Measurements from ENCODE around the gene QPRT.

Gene QPRT

GRCh38 chr16:29644973-29645693, 33.8 kb upstream of the QPRT start:
- no peak overlapping the region for H3K4me2 ChIP-seq (ENCODE audit: insufficient read depth, low read length)
- H3K27ac ChIP-seq (ENCODE audit: low read length): no peak overlapping the region

GRCh38 chr16:29645694-29646187, 33.2 kb upstream of the QPRT start:
- no peaks in the 10 kb centered on the region for H3K27me3 ChIP-seq (ENCODE audit: insufficient read depth, low read length, poor library complexity)
- no peaks in the 10 kb centered on the region for H3K36me3 ChIP-seq (ENCODE audit: insufficient read depth, low read length)
- ATAC-seq (ENCODE audit: insufficient read depth, low read depth) (0 out of 3 replicates have a peak, but pooled peaks have one; percentile 30), DNase-seq (no peak)
- H3K27ac ChIP-seq (ENCODE audit: low read length): no peak overlapping the region
- H2AFZ ChIP-seq (ENCODE audit: low read depth, low read length): peak overlapping the region; percentile 19; the same call in 1 of the 2 replicates
- H3K9me3 ChIP-seq (ENCODE audit: insufficient read depth, low read length, severe bottlenecking): no peaks in the 10 kb centered on the region
- H3K79me2 ChIP-seq (ENCODE audit: insufficient read depth, low read length): no peaks in the 10 kb centered on the region
- H3K4me1 ChIP-seq (ENCODE audit: insufficient read depth, low read length): 0 out of 2 replicates have a peak, but pooled peaks cover 2% of the 10 kb centered on the region
- no peak overlapping the region for H3K4me3 ChIP-seq (ENCODE audit: low read depth in 1 of 2, low read length in 2 of 2)
- H3K4me2 ChIP-seq (ENCODE audit: insufficient read depth, low read length): no peak overlapping the region
- TF ChIP-seq CTCF (IDR thresholded peaks at IDR 0.05; ENCODE audit: borderline replicate concordance, extremely low read depth, low read length, poor library complexity, severe bottlenecking): no peak
- H3K9ac ChIP-seq (ENCODE audit: low read depth, low read length): no peak overlapping the region
- H4K20me1 ChIP-seq (ENCODE audit: insufficient read depth, low read length): no peaks in the 10 kb centered on the region

More at GRCh38 chr16:29644973-29645693, 33.8 kb upstream of the QPRT start:
- ATAC-seq (ENCODE audit: insufficient read depth, low read depth): no peak
- Histone ChIP-seq H3K9ac (ENCODE audit: low read depth, low read length) (no peak overlapping the region), H3K9me3 (ENCODE audit: insufficient read depth, low read length, severe bottlenecking) (no peaks in the 10 kb centered on the region), H3K4me1 (ENCODE audit: insufficient read depth, low read length) (0 out of 2 replicates have a peak, but pooled peaks cover 2% of the 10 kb centered on the region), H3K27me3 (ENCODE audit: insufficient read depth, low read length, poor library complexity) (no peaks in the 10 kb centered on the region), H2AFZ (ENCODE audit: low read depth, low read length) (0 out of 2 replicates have a peak overlapping the region, but pooled peaks have one; percentile 19), H4K20me1 (ENCODE audit: insufficient read depth, low read length) (no peaks in the 10 kb centered on the region), H3K4me3 (ENCODE audit: low read depth in 1 of 2, low read length in 2 of 2) (no peak overlapping the region), H3K79me2 (ENCODE audit: insufficient read depth, low read length) (no peaks in the 10 kb centered on the region), H3K36me3 (ENCODE audit: insufficient read depth, low read length) (no peaks in the 10 kb centered on the region)
- DNase-seq: no peak
- TF ChIP-seq CTCF (IDR thresholded peaks at IDR 0.05; ENCODE audit: borderline replicate concordance, extremely low read depth, low read length, poor library complexity, severe bottlenecking) (no peak), EZH2 (IDR thresholded peaks at IDR 0.05; ENCODE audit: borderline replicate concordance, low read depth, low read length, severe bottlenecking) (no peak)

GRCh38 chr16:29646947-29647346, 32.0 kb upstream of the QPRT start:
- Histone ChIP-seq H3K9me3 (ENCODE audit: insufficient read depth, low read length, severe bottlenecking) (no peaks in the 10 kb centered on the region), H2AFZ (ENCODE audit: low read depth, low read length) (no peak overlapping the region), H3K27ac (ENCODE audit: low read length) (no peak overlapping the region), H3K4me2 (ENCODE audit: insufficient read depth, low read length) (no peak overlapping the region), H3K4me1 (ENCODE audit: insufficient read depth, low read length) (0 out of 2 replicates have a peak, but pooled peaks cover 2% of the 10 kb centered on the region), H3K27me3 (ENCODE audit: insufficient read depth, low read length, poor library complexity) (no peaks in the 10 kb centered on the region), H3K79me2 (ENCODE audit: insufficient read depth, low read length) (no peaks in the 10 kb centered on the region), H4K20me1 (ENCODE audit: insufficient read depth, low read length) (no peaks in the 10 kb centered on the region), H3K36me3 (ENCODE audit: insufficient read depth, low read length) (no peaks in the 10 kb centered on the region), H3K4me3 (ENCODE audit: low read depth in 1 of 2, low read length in 2 of 2) (no peak overlapping the region), H3K9ac (ENCODE audit: low read depth, low read length) (no peak overlapping the region)
- DNase-seq (no peak), ATAC-seq (ENCODE audit: insufficient read depth, low read depth) (no peak)
- TF ChIP-seq EZH2 (IDR thresholded peaks at IDR 0.05; ENCODE audit: borderline replicate concordance, low read depth, low read length, severe bottlenecking): no peak
- no peak for TF ChIP-seq CTCF (IDR thresholded peaks at IDR 0.05; ENCODE audit: borderline replicate concordance, extremely low read depth, low read length, poor library complexity, severe bottlenecking)

Measured in DND-41 (cell line).